SH-SY5Y (cell line): ENCODE data around the gene SF3A1.

ENCODE experiments used
- GATA2 ChIP-seq: IDR thresholded peaks from 2 replicates; pipeline ENCODE4 v1.6.1; 2011; ENCODE audit warnings: mild to moderate bottlenecking, low read depth, low read length
- GATA3 ChIP-seq: IDR thresholded peaks from 2 replicates; pipeline ENCODE4 v1.6.1; 2011; ENCODE audit warnings: low read depth, mild to moderate bottlenecking, low read length, moderate library complexity

- TF ChIP-seq GATA2 (no peak), GATA3 (no peak)
These were observed 48.6 kb downstream of the SF3A1 start for GRCh38 chr22:30308093-30308492.
